GM19467 (cell line): ENCODE results near the gene SUSD4.

Experiments
- ATAC-seq: cut with Tn5 transposase; IDR thresholded peaks from one replicate; pipeline ENCODE4 v1.9.1; 2021; ENCODE audit warnings: mild to moderate bottlenecking, moderate library complexity; ENCODE audit not compliant: unreplicated experiment

The SUSD4 gene

GRCh38 chr1:223331301-223331700 is 32.7 kb downstream of the SUSD4 start:
- ATAC-seq: no peak

GRCh38 chr1:223330466-223330865 is 33.5 kb downstream of the SUSD4 start:
- ATAC-seq: no peak

DNA sequence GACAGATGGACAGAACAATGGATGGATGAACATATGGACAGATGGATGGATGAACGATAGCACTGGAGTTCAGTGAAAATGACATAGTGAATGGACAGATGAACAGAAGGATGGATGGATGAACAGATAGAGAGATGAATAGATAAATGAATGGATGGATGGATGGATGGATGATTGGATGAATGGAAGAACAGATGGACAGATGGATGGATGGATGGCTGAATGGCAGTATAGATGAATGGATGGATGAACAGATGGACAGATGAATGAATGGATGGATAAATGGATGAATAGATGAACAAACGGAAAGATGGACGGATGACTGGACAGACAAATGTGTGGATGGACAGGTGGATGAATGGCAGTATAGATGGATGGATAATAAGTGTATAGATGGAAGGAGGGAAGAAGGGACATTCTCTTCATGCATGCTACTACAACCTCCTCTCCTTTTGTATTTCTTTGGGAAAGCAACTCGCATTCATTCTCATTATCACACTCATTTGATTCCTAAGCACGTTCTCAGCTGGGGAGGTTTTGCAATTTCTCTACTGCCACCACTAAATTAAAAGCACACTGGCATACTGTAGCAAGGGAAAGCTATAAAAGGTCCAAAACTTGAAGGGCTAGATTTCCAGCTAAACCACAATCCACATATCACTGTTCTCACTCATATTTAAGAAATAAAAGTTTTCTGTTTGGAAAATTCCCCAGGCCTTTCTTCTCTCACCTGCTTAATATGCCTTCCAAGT is 34.1 kb downstream of the SUSD4 start:
- ATAC-seq: no peak

DNA sequence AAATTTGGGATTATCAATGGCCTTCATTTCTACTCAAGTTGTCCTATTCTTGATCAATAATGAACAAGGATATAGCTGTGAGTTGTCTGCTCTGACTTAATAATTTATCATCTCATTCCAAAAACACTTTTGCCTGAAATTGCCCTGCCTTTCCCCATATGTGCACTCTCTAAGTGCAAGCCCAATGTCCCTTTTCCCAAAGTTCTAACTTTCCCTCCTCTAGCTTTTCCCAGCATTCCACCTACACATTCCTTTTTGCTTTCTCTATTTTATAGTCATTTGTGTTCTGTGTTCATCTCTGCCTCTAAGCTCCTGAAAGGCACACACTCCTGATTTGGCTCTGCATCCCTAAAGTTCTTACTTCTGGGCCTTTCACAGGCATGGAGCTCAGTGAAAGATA is 34.7 kb downstream of the SUSD4 start:
- ATAC-seq: no peak

GRCh38 chr1:223328566-223328965 is 35.4 kb downstream of the SUSD4 start:
- ATAC-seq: no peak

- no peak for ATAC-seq
Measured at GRCh38 chr1:223326776-223327175, 37.2 kb downstream of the SUSD4 start.

DNA sequence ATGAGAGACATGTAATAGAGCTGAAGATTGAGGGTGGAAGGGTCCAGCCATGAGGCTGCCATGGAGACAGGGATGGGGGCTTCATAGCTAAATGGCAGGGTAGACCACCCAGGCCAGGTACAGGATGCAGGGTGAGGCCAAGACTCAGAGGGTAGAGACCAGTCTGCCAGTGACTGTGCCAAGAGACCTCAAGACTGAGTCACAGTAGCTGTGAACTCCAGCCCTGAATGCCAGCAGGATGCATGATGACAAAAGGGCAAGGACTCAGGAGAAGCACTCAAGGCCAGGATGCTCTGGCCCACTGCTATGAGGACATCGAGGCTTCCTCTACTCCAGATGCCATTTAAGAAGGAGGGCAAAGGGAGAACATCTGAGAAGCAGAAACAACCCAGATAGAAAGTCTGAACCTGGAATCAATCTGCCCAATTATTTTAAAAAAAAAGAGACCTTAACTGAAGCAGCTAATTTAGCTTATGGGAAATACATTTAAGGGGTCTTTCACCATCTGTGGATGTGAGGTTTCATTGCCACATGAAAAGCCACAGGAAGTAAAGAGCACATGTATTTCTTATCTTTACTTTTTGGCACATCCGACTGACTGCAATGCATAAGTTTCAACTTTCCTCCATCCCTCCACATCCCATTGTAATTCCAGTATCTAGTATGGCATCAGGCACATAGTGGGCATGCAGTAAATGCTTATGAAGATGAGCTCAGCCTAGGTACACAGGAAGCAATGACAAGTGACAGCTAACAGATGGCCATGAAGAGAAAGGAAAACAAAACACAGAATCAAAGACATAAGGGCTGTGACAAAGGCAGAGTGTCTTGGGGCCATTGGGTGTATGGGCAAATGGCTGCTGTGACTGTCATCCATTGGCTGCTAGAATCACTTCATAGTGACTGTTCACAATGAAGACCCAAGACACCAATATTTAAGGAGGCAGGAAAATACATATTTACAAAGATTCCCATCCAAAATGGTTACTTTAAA is 40.2 kb downstream of the SUSD4 start:
- ATAC-seq: no peak

DNA sequence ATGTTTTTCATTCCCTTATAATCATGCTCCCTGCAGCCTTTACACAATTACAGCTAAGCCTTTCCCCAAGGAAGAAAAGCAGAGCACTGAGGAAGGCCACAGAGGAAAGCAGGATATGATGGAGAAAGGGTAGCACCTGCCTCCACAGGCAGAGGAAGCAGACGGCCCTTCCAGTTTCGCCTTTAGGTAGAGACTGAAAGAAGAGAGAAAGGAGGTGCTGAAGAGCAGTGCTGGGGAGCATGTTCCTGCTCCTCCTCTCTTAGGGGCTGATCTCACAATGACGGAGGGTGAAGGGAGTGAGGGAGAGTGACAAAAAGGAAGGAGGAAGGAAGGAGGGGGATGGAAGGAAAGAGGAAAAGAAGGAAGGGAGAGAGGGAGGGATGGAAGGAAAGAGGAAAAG is 41.1 kb downstream of the SUSD4 start:
- no peak for ATAC-seq

- no peak for ATAC-seq
Measured at GRCh38 chr1:223320959-223321358, 43.0 kb downstream of the SUSD4 start.

DNA sequence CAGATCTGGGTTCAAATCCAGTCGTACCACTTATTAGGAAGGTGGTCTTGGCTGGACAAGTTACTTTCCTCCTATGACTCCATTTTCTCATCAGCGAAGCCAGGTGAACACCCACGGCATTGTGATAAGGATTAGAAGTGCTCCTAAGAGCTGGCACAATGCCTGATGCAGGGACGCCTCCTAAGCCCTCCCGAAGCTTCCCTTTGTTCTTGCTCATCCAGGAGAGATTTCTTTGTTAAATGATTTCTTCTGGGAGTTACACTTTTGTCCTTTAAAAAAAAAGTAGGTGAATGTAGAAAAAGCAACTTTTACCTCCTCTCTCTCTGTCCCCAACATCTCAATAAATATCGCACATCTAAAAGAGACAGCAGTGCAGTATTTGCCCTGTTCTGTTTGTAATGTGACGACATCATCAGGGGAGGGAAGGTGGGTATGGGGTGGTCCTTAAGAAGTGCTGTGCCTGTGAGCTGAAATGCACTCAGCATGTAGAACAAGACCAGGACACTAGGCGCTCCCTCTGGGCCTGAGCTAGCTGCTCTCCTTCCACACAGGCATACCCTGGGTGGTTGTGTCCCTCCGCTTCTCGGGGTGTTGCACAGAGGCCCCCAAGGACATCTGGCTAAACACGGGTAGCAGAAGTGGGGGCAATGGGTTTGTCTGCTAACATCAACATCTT is 43.9 kb downstream of the SUSD4 start:
- ATAC-seq: no peak

- ATAC-seq: no peak
Measured at GRCh38 chr1:223319398-223319797, 44.6 kb downstream of the SUSD4 start.

- no peak for ATAC-seq
Measured at GRCh38 chr1:223316082-223316481, 47.9 kb downstream of the SUSD4 start.

- no peak for ATAC-seq
Measured at GRCh38 chr1:223315665-223316064, 48.3 kb downstream of the SUSD4 start.

DNA sequence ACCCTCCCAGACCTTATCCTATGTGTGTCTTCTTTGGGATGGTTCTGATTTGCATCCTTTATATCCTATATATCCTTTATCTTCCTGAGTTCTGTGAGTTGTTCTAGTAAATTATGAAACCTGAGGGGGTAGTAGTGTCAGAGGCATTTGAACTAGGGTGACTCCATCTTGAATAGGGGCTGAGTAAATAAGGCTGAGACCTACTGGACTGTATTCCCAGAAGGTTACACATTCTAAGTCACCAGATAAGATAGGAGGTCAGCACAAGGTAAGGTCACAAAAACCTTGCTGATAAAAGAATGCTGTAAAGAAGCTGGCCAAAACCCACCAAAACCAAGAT is 50.6 kb downstream of the SUSD4 start:
- no peak for ATAC-seq

DNA sequence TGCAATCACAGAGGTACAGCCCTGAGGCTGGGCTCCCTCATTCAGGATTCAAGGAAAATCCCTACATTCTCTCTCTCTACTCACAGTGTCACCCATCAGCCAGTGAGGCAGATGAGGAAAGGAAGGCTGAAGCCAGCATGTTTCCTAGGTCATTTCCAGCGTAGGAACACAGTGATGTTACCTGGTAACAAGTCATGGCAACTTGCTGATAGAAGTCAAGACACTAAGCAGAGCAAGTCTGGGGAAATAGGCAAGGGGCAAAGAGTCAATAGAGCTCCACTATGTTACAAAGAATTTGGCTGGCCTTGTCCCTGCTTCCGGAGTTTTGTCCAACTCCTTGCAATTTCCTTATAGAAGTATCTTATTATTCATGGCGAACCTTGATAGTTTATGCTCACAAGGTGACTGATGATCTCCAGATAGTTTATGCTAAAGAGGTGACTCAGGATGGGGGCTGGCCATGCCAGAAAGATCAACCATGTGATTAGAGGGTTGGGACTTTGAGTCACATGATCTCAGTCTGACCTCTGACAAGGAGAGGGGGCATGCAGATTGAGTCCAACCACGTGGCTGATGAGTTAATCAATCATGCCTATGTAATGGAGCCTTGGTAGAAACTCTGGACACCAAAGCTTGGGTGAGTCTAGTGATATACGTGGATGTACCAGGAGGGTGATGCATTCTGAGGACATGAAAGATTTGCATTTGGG is 51.1 kb downstream of the SUSD4 start:
- ATAC-seq: no peak

GRCh38 chr1:223312273-223312672 is 51.7 kb downstream of the SUSD4 start:
- no peak for ATAC-seq

GRCh38 chr1:223311826-223312225 is 52.1 kb downstream of the SUSD4 start:
- ATAC-seq: no peak

GRCh38 chr1:223308136-223308535 is 55.8 kb downstream of the SUSD4 start:
- ATAC-seq: no peak

GRCh38 chr1:223307544-223307943 is 56.4 kb downstream of the SUSD4 start:
- no peak for ATAC-seq

DNA sequence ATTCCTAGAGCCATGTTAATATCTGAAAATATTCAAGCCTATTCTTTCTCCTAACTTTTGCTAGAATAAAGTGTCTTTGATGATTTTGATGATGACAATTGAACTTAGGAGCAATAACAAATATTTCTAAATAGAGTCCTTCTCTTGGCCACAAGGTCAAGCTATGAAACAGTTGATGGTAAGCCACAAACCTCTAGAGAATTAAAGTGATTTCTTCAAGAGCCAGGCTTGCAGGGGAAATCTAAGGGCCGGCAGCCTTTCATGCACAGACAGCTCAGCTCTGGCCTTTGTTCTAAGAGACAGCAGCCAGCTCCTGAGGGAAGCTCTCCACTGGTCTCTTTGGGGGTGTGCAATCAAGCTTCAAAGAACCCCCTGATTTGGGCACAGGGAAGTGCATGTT is 59.0 kb downstream of the SUSD4 start:
- ATAC-seq: no peak

GRCh38 chr1:223301371-223301770 is 62.6 kb downstream of the SUSD4 start:
- no peak for ATAC-seq
